GM18870 (cell line): ENCODE results near the gene NRDC.
"Not testable (repeated sequence)": the region's sequence is repeated elsewhere in the genome, so short reads cannot be mapped to it uniquely, and the experiment has no call there.

Experiments used
- ATAC-seq: cut with Tn5 transposase; IDR thresholded peaks from one replicate; pipeline ENCODE4 v1.9.1; 2021; ENCODE audit warnings: moderate library complexity; ENCODE audit not compliant: unreplicated experiment

Gene NRDC

GRCh38 chr1:51898090-51898734 lies 19.7 kb upstream of the NRDC start:
- no peak for ATAC-seq

- no peak for ATAC-seq
Measured at GRCh38 chr1:51897699-51898031, 19.1 kb upstream of the NRDC start.

- ATAC-seq = not testable (repeated sequence)
Measured at GRCh38 chr1:51894748-51895147, 16.2 kb upstream of the NRDC start.

- ATAC-seq = peak; percentile 6
Measured at GRCh38 chr1:51878308-51878615, 265 bp downstream of the NRDC start.

GRCh38 chr1:51877434-51878307 lies 856 bp downstream of the NRDC start:
- ATAC-seq = no peak

- no peak for ATAC-seq
Measured at GRCh38 chr1:51875836-51876235, 2.7 kb downstream of the NRDC start.

GRCh38 chr1:51875291-51875772 lies 3.2 kb downstream of the NRDC start:
- ATAC-seq = no peak

- ATAC-seq = not testable (repeated sequence)
Measured at GRCh38 chr1:51873270-51873669, 5.3 kb downstream of the NRDC start.

- ATAC-seq = no peak
Measured at GRCh38 chr1:51871351-51871975, 7.1 kb downstream of the NRDC start.

GRCh38 chr1:51870603-51871350 lies 7.8 kb downstream of the NRDC start:
- no peak for ATAC-seq

GRCh38 chr1:51867479-51868232 lies 10.9 kb downstream of the NRDC start:
- ATAC-seq = no peak

GRCh38 chr1:51863384-51863783 lies 15.1 kb downstream of the NRDC start:
- ATAC-seq = no peak

- no peak for ATAC-seq
Measured at GRCh38 chr1:51861669-51862068, 16.9 kb downstream of the NRDC start.

- ATAC-seq = no peak
Measured at GRCh38 chr1:51859735-51860134, 18.8 kb downstream of the NRDC start.

- ATAC-seq = no peak
Measured at GRCh38 chr1:51859333-51859732, 19.2 kb downstream of the NRDC start.

GRCh38 chr1:51858892-51859291 lies 19.6 kb downstream of the NRDC start:
- no peak for ATAC-seq

GRCh38 chr1:51856745-51857144 lies 21.8 kb downstream of the NRDC start:
- ATAC-seq = no peak

GRCh38 chr1:51855624-51856023 lies 22.9 kb downstream of the NRDC start:
- no peak for ATAC-seq

GRCh38 chr1:51853360-51853759 lies 25.2 kb downstream of the NRDC start:
- ATAC-seq = no peak

GRCh38 chr1:51851882-51852396 lies 26.6 kb downstream of the NRDC start:
- ATAC-seq = no peak
